Measurements from ENCODE around the gene ZNF785.
"Not testable (repeated sequence)": the region's sequence is repeated elsewhere in the genome, so short reads cannot be mapped to it uniquely, and the experiment has no call there.

The ZNF785 gene

GRCh38 chr16:30602616-30603277 lies 17.2 kb upstream of the ZNF785 start:
- no peak for DNase-seq (ENCODE audit: low spot score)

- DNase-seq (ENCODE audit: low spot score) = no peak
Observed at GRCh38 chr16:30601966-30602365, 16.5 kb upstream of the ZNF785 start.

GRCh38 chr16:30600929-30601328 lies 15.4 kb upstream of the ZNF785 start:
- DNase-seq (ENCODE audit: low spot score) = no peak

- DNase-seq (ENCODE audit: low spot score) = no peak
Observed at GRCh38 chr16:30600215-30600614, 14.7 kb upstream of the ZNF785 start.

- DNase-seq (ENCODE audit: low spot score) = no peak
Observed at GRCh38 chr16:30592871-30593270, 7.4 kb upstream of the ZNF785 start.

- not testable (repeated sequence) for DNase-seq (ENCODE audit: low spot score)
Observed at GRCh38 chr16:30590869-30591268, 5.4 kb upstream of the ZNF785 start.

- DNase-seq (ENCODE audit: low spot score) = not testable (repeated sequence)
Observed at GRCh38 chr16:30589582-30589981, 4.1 kb upstream of the ZNF785 start.

GRCh38 chr16:30588651-30589050 lies 3.2 kb upstream of the ZNF785 start:
- no peak for DNase-seq (ENCODE audit: low spot score)

GRCh38 chr16:30585022-30585399 lies 486 bp downstream of the ZNF785 start:
- DNase-seq (ENCODE audit: low spot score) = no peak

- no peak for DNase-seq (ENCODE audit: low spot score)
Observed at GRCh38 chr16:30582611-30583340, 2.7 kb downstream of the ZNF785 start.

GRCh38 chr16:30581457-30581856 lies 4.0 kb downstream of the ZNF785 start:
- DNase-seq (ENCODE audit: low spot score) = no peak

GRCh38 chr16:30574678-30575077 lies 10.8 kb downstream of the ZNF785 start:
- DNase-seq (ENCODE audit: low spot score) = no peak

GRCh38 chr16:30571445-30572322 lies 13.8 kb downstream of the ZNF785 start, which contains the start of gene ZNF688:
ZNF688 (minus strand) TSS chr16:30571714; CDS start chr16:30571629, 85 bp downstream.
- DNase-seq (ENCODE audit: low spot score) = peak; percentile 99

GRCh38 chr16:30570636-30571444 lies 14.7 kb downstream of the ZNF785 start:
- peak; percentile 50 for DNase-seq (ENCODE audit: low spot score)

- DNase-seq (ENCODE audit: low spot score) = no peak
Observed at GRCh38 chr16:30569746-30570635, 15.5 kb downstream of the ZNF785 start.

- no peak for DNase-seq (ENCODE audit: low spot score)
Observed at GRCh38 chr16:30569281-30569680, 16.2 kb downstream of the ZNF785 start.

- peak; percentile 32 for DNase-seq (ENCODE audit: low spot score)
Observed at GRCh38 chr16:30567991-30568638, 17.4 kb downstream of the ZNF785 start.

- no peak for DNase-seq (ENCODE audit: low spot score)
Observed at GRCh38 chr16:30567160-30567990, 18.1 kb downstream of the ZNF785 start.

GRCh38 chr16:30566531-30566930 lies 19.0 kb downstream of the ZNF785 start:
- DNase-seq (ENCODE audit: low spot score) = no peak

Data from hepatic stellate cell (primary cell).